Lung (tissue), 12 donors: ENCODE results near the gene SPG21. TPM values are rescaled to one million over a fixed set of nuclear protein-coding genes. Genes with fewer than 3 reads are reported as not detected.
"Not testable (repeated sequence)": the region's sequence is repeated elsewhere in the genome, so short reads cannot be mapped to it uniquely, and the experiment has no call there.

ENCODE experiments used
- ATAC-seq: fragments of 200-7000 bp; cut with Tn5 transposase; one replicate; pipeline ENCODE4 v1.9.1; 2020; ENCODE audit warnings: moderate number of reproducible peaks; ENCODE audit not compliant: insufficient read depth, low FRiP score
- DNase-seq, 3 donors: peaks; one replicate each; pipeline ENCODE4 v3.0.0-alpha.2; 2013 to 2017
- H3K27ac ChIP-seq, 2 donors: one replicate each; pipeline ENCODE4 v1.5.1; 2013; ENCODE audit warnings: mild to moderate bottlenecking in 2 of 2, moderate library complexity in 2 of 2, control low read depth in 1 of 2, inconsistent platforms in 1 of 2, low read depth in 1 of 2, low read length in 1 of 2
- H3K27me3 ChIP-seq, 3 donors: one replicate each; pipeline ENCODE4 v1.5.1; 2013; ENCODE audit warnings: low read length in 2 of 3; ENCODE audit not compliant: control insufficient read depth in 3 of 3, insufficient read depth in 3 of 3
- H3K36me3 ChIP-seq, 4 donors: one replicate each; pipeline ENCODE4 v1.5.1; 2013; ENCODE audit warnings: low read length in 4 of 4, mild to moderate bottlenecking in 1 of 4, moderate library complexity in 1 of 4; ENCODE audit not compliant: control insufficient read depth in 4 of 4, insufficient read depth in 4 of 4
- H3K4me1 ChIP-seq, 5 donors: one replicate each; pipeline ENCODE4 v1.5.1; 2013; ENCODE audit warnings: low read length in 5 of 5, mild to moderate bottlenecking in 2 of 5, moderate library complexity in 1 of 5; ENCODE audit not compliant: control insufficient read depth in 5 of 5, insufficient read depth in 5 of 5
- H3K4me3 ChIP-seq: one replicate; pipeline ENCODE4 v1.5.1; 2013; ENCODE audit warnings: mild to moderate bottlenecking, control low read depth, moderate library complexity
- H3K9ac ChIP-seq, 2 donors: one replicate each; pipeline ENCODE4 v1.5.1; 2013; ENCODE audit warnings: low read length in 2 of 2, control low read depth in 1 of 2; ENCODE audit not compliant: insufficient read depth in 1 of 2
- H3K9me3 ChIP-seq, 4 donors: one replicate each; pipeline ENCODE4 v1.5.1; 2013; ENCODE audit warnings: low read length in 3 of 4, mild to moderate bottlenecking in 1 of 4, moderate library complexity in 1 of 4; ENCODE audit not compliant: control insufficient read depth in 4 of 4, insufficient read depth in 3 of 4
- CTCF ChIP-seq: IDR thresholded peaks from 2 replicates; pipeline ENCODE4 v1.5.1; 2012; ENCODE audit warnings: mild to moderate bottlenecking; ENCODE audit errors: control extremely low read depth, extremely low read depth
- WGBS, 2 donors: extraction: QIAGEN DNeasy Blood & Tissue Kit; methylation state at CpG; one replicate each; pipeline ENCODE4 v1.1.7; 2013; 5-methylcytosine and 5-hydroxymethylcytosine counted together
- polyA plus RNA-seq, 2 donors: library from polyadenylated mRNA; stranded (reverse); fragments of 200-250 nt; gene quantifications; one replicate each; pipeline ENCODE4 v1.2.1, GENCODE V29; 2013
- total RNA-seq, 2 donors: library from RNA; depleted of rRNA in 1 of 2; stranded (reverse); fragments of >200 nt in 1 of 2; gene quantifications; one replicate each; pipeline ENCODE4 v1.2.1, GENCODE V29; 2014 to 2021
- donor health status: control.
- donor health status: control.
- donor health status: Bipolar disorder and iron deficiency.
- donor health status: healthy.
- donor health status: DM: yes; HTN: yes; CAD: no.

SPG21 gene
- total and polyA plus RNA-seq, 4 donors, result 79.2 to 115 (median 93.2) TPM

DNA sequence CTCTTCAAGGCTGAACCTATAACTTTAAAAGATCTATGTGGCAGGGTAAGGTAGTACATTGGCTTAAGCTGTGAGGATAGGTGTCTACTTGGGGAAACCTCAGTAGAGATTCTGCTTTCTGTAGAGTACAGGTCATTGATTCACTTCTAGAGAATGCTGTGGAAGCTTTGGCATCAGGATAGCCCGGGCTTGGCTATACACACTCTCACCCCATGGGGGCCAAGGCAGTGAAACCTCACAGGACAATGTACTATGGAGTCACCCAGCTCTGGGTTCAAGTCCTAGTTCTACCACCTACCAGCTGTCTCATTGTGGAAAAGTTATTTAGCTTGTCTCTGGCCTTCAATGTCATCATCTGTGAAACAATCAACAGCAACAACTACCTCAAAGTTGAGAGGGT, 30.7 kb upstream of the SPG21 start:
- Histone ChIP-seq H3K4me1 (no peaks in the 10 kb centered on the region), H3K9ac (no peak overlapping the region), H3K36me3 (peaks cover 4 to 47% (median 20%) of the 10 kb centered on the region in 4 donors), H3K27me3 (no peaks in the 10 kb centered on the region), H3K4me3 (no peak overlapping the region), H3K9me3 (no peaks in the 10 kb centered on the region), H3K27ac (no peak overlapping the region)
- ATAC-seq (no peak), DNase-seq (no peak)
- 82 to 100% methylated on average over 1 of the region's 1 CpG for WGBS, 2 donors
- no peak for TF ChIP-seq CTCF

DNA sequence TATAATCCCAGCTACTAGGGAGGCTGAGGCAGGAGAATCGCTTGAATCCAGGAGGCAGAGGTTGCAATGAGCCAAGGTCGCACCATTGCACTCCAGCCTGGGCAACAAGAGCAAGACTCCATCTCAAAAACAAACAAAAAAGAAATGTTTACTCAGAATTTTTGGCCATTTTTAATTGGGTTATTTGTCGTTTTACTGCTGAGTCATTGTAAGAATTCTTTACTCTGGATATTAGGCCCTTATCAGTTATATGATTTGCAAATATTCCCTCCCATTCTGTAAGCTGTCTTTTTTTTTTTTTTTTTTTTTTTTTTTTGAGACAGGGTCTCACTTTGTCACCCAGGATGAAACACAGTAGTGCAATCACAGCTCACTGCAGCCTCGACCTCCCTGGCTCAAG, 21.5 kb upstream of the SPG21 start:
- H3K27me3 ChIP-seq, H3K4me3 ChIP-seq, H3K9ac ChIP-seq, H3K27ac ChIP-seq, H3K9me3 ChIP-seq, H3K4me1 ChIP-seq, ATAC-seq, DNase-seq: not testable (repeated sequence)
- H3K36me3 ChIP-seq, result peaks cover 9 to 48% (median 28%) of the 10 kb centered on the region in 4 donors
- WGBS, 2 donors, result 79 to 90% methylated on average over 4 of the region's 4 CpGs

DNA sequence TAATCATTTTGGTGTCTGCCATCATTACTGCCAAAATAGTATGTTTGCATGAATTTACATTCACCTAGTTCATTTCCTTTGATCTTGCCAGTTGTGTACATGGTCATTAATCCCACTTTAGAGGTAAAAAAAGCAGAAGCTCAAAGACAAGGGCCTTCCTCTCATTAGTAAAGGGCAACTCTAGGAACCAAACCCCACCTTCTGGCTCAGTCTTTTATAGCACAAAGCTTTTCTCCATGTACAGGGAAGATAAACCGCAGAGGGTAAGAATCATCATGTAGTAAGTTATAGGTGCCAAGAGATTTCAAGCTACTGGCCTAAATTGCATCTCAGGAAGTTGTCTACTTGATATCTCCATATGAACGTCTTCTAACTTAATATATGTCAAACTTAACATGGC, 19.3 kb upstream of the SPG21 start:
- no peak overlapping the region for H3K9ac ChIP-seq
- H3K9me3 ChIP-seq, result peaks cover 0 to 6% (median 2%) of the 10 kb centered on the region in 4 donors
- peaks cover 5 to 36% (median 23%) of the 10 kb centered on the region in 4 donors for H3K36me3 ChIP-seq
- DNase-seq (no peak), ATAC-seq (no peak)
- TF ChIP-seq CTCF, result no peak
- WGBS, 2 donors, result 64% methylated on average over 2 of the region's 2 CpGs
- H3K27me3 ChIP-seq, result no peaks in the 10 kb centered on the region
- no peak overlapping the region for H3K27ac ChIP-seq
- H3K4me3 ChIP-seq, result no peak overlapping the region
- H3K4me1 ChIP-seq, result no peaks in the 10 kb centered on the region

GRCh38 chr15:65006876-65007275, 17.2 kb upstream of the SPG21 start:
- H3K36me3 ChIP-seq, result peaks cover 2 to 24% (median 18%) of the 10 kb centered on the region in 4 donors
- no peak for TF ChIP-seq CTCF
- 86 to 93% methylated on average over 3 of the region's 3 CpGs for WGBS, 2 donors

More at GRCh38 chr15:65006876-65007275, 17.2 kb upstream of the SPG21 start:
- H3K4me3 ChIP-seq, result no peak overlapping the region
- no peaks in the 10 kb centered on the region for H3K9me3 ChIP-seq
- DNase-seq, result no peak
- H3K27me3 ChIP-seq, result no peaks in the 10 kb centered on the region
- no peak for ATAC-seq
- H3K9ac ChIP-seq, result no peak overlapping the region
- no peak overlapping the region for H3K27ac ChIP-seq
- H3K4me1 ChIP-seq, result no peaks in the 10 kb centered on the region
